ENCODE data around the gene RFX8. TPM values are rescaled to one million over a fixed set of nuclear protein-coding genes. Genes with fewer than 3 reads are reported as not detected.

RFX8 gene
- polyA plus RNA-seq, 1 of the 3 experiments (the other 2 are of a cell fraction): 0.07 TPM

GRCh38 chr2:101430156-101430555, 44.8 kb downstream of the RFX8 start:
- no peak for DNase-seq
- ChIA-PET CTCF (interaction anchor here (0.6 to 3.5 kb wide), 3 partner anchors 11 to 414 kb away, joined by 3 to 17 read pairs (median 14); no protein-coding TSS in a partner anchor), POLR2A (no interaction called here)
- Histone ChIP-seq H3K9ac (no peak overlapping the region), H3K27ac (ENCODE audit: low read depth in 2 of 2, low read length in 1 of 2) (no peak overlapping the region), H3K4me3 (ENCODE audit: low read depth in 2 of 2, low read length in 1 of 2) (no peak overlapping the region), H3F3A (replicated peaks; ENCODE audit: insufficient read depth) (peaks cover 4% of the 10 kb centered on the region), H3K36me3 (replicated peaks in 1 of 2; ENCODE audit: control insufficient read depth in 1 of 2, insufficient read depth in 2 of 2, low read length in 1 of 2) (no peaks in the 10 kb centered on the region), H2AFZ (ENCODE audit: low read depth) (no peak overlapping the region), H3K4me2 (no peak overlapping the region), H3K9me2 (no peaks in the 10 kb centered on the region), H3K27me3 (ENCODE audit: insufficient read depth) (no peaks in the 10 kb centered on the region), H3K4me1 (ENCODE audit: control insufficient read depth in 1 of 2, insufficient read depth in 2 of 2, low read depth in 1 of 2, low read length in 1 of 2) (peaks cover 2 to 16% of the 10 kb centered on the region in 2 experiments; a peak in 3 of 4 replicates), H4K20me1 (ENCODE audit: insufficient read depth) (no peaks in the 10 kb centered on the region), H3K79me2 (ENCODE audit: insufficient read depth) (no peaks in the 10 kb centered on the region), H3K9me3 (no peaks in the 10 kb centered on the region)
- 92% methylated on average over 2 of the region's 2 CpGs for WGBS (ENCODE audit: low lambda C conversion rate)
- no peak for TF ChIP-seq NFIC (IDR thresholded peaks at IDR 0.05; ENCODE audit: borderline replicate concordance)
- no peak for TF ChIP-seq TAF1 (IDR thresholded peaks at IDR 0.05; ENCODE audit: borderline replicate concordance, low read depth, low read length)
- TF ChIP-seq JUND (IDR thresholded peaks at IDR 0.05): no peak
- no peak for TF ChIP-seq MXI1 (IDR thresholded peaks at IDR 0.05; ENCODE audit: low read depth, low read length)
- TF ChIP-seq RAD21 (IDR thresholded peaks at IDR 0.05; ENCODE audit: low read length): no peak

GRCh38 chr2:101429453-101429852, 45.5 kb downstream of the RFX8 start:
- 81% methylated on average over 6 of the region's 6 CpGs for WGBS (ENCODE audit: low lambda C conversion rate)
- CTCF ChIA-PET: interaction anchor here (2.9 kb wide), 1 partner anchor 10 kb away, joined by 14 read pairs; no protein-coding TSS in a partner anchor
- peaks cover 4% of the 10 kb centered on the region for H3F3A ChIP-seq (replicated peaks; ENCODE audit: insufficient read depth)
- no peak overlapping the region for H3K9ac ChIP-seq
- DNase-seq: no peak
- no peak overlapping the region for H3K4me3 ChIP-seq (ENCODE audit: low read depth in 2 of 2, low read length in 1 of 2)
- no peaks in the 10 kb centered on the region for H3K36me3 ChIP-seq (replicated peaks in 1 of 2; ENCODE audit: control insufficient read depth in 1 of 2, insufficient read depth in 2 of 2, low read length in 1 of 2)
- POLR2A ChIA-PET: no interaction called here
- no peak overlapping the region for H3K27ac ChIP-seq (ENCODE audit: low read depth in 2 of 2, low read length in 1 of 2)
- H3K4me2 ChIP-seq: no peak overlapping the region
- no peaks in the 10 kb centered on the region for H3K9me2 ChIP-seq
- H3K4me1 ChIP-seq (ENCODE audit: control insufficient read depth in 1 of 2, insufficient read depth in 2 of 2, low read depth in 1 of 2, low read length in 1 of 2): peaks cover 0 to 16% of the 10 kb centered on the region in 2 experiments; a peak in 3 of 4 replicates
- no peaks in the 10 kb centered on the region for H3K27me3 ChIP-seq (ENCODE audit: insufficient read depth)
- no peaks in the 10 kb centered on the region for H3K79me2 ChIP-seq (ENCODE audit: insufficient read depth)
- no peaks in the 10 kb centered on the region for H3K9me3 ChIP-seq
- no peaks in the 10 kb centered on the region for H4K20me1 ChIP-seq (ENCODE audit: insufficient read depth)
- TF ChIP-seq EP300 (IDR thresholded peaks at IDR 0.05; ENCODE audit: borderline replicate concordance in 1 of 2, low read depth in 1 of 2, low read length in 1 of 2): no peak
- TF ChIP-seq JUND (IDR thresholded peaks at IDR 0.05): no peak
- TF ChIP-seq TEAD4 (IDR thresholded peaks at IDR 0.05; ENCODE audit: borderline replicate concordance, insufficient read depth): no peak
- no peak for TF ChIP-seq CTCF (IDR thresholded peaks at IDR 0.05)
- no peak for TF ChIP-seq GATA2 (CRISPR knock-in tag; IDR thresholded peaks at IDR 0.05)
- TF ChIP-seq EZH2phosphoT487 (IDR thresholded peaks at IDR 0.05; ENCODE audit: borderline replicate concordance, low read depth): no peak
- no peak for TF ChIP-seq RFX5 (IDR thresholded peaks at IDR 0.05; ENCODE audit: low read length)
- TF ChIP-seq MEF2A (IDR thresholded peaks at IDR 0.05; ENCODE audit: borderline replicate concordance, low read depth): no peak
- TF ChIP-seq SMC3 (IDR thresholded peaks at IDR 0.05; ENCODE audit: low read depth, low read length): no peak
- H2AFZ ChIP-seq (ENCODE audit: low read depth): no peak overlapping the region

All from SK-N-SH (cell line).